Stimulated activated memory B cell treated with anti-CD40 and anti-IgM and Interleukin-4, amounts not matched to agents 10 μg/mL and 1 μg/mL and 100 μg/mL, for 72 hours (primary cell): Measurements from ENCODE around the gene HEMK1.
A peak's percentile ranks its signal among the peaks of the same experiment; 100 is the strongest.

Source experiments
- ATAC-seq: fragments of 150-1000 bp; cut with Tn5 transposase; 2 replicates; pipeline ENCODE4 v1.10.0; 2021
- H3K27ac Mint-ChIP-seq: one replicate; pipeline ENCODE4 v1.8.0; 2022; ENCODE audit warnings: mild to moderate bottlenecking, mixed read lengths
- H3K27me3 Mint-ChIP-seq: one replicate; pipeline ENCODE4 v1.8.0; 2022; ENCODE audit warnings: mixed read lengths
- H3K36me3 Mint-ChIP-seq: one replicate; pipeline ENCODE4 v1.8.0; 2022; ENCODE audit warnings: mixed read lengths
- H3K4me1 Mint-ChIP-seq: one replicate; pipeline ENCODE4 v1.8.0; 2022; ENCODE audit warnings: mixed read lengths
- H3K4me3 Mint-ChIP-seq: one replicate; pipeline ENCODE4 v1.8.0; 2022; ENCODE audit warnings: mild to moderate bottlenecking, moderate library complexity, mixed read lengths
- H3K9me3 Mint-ChIP-seq: one replicate; pipeline ENCODE4 v1.8.0; 2022; ENCODE audit warnings: mixed read lengths

The HEMK1 gene

GRCh38 chr3:50568947-50569749 lies at the start of gene HEMK1:
HEMK1 (plus strand) TSS chr3:50569522; CDS start chr3:50571105, 1,583 bp downstream.
- H3K36me3 Mint-ChIP-seq = peaks cover 6% of the 10 kb centered on the region
- peaks cover 65% of the 10 kb centered on the region for H3K4me1 Mint-ChIP-seq
- peak within 1 kb of the TSS; percentile 87 for H3K27ac Mint-ChIP-seq
- no peaks in the 10 kb centered on the region for H3K9me3 Mint-ChIP-seq
- peak; percentile 86 for ATAC-seq
- H3K27me3 Mint-ChIP-seq = no peaks in the 10 kb centered on the region
- H3K4me3 Mint-ChIP-seq = peak within 1 kb of the TSS; percentile 96

- Mint-ChIP-seq H3K9me3 (no peaks in the 10 kb centered on the region), H3K4me3 (no peak overlapping the region), H3K27me3 (peaks cover 20% of the 10 kb centered on the region), H3K4me1 (peaks cover 15% of the 10 kb centered on the region), H3K27ac (no peak overlapping the region), H3K36me3 (no peaks in the 10 kb centered on the region)
- ATAC-seq = no peak
These were observed 48.5 kb upstream of the HEMK1 start for GRCh38 chr3:50520849-50521248.

GRCh38 chr3:50521572-50521971 lies 47.8 kb upstream of the HEMK1 start:
- H3K27me3 Mint-ChIP-seq = peaks cover 23% of the 10 kb centered on the region
- H3K36me3 Mint-ChIP-seq = no peaks in the 10 kb centered on the region
- H3K4me3 Mint-ChIP-seq = no peak overlapping the region
- no peak overlapping the region for H3K27ac Mint-ChIP-seq
- peaks cover 8% of the 10 kb centered on the region for H3K4me1 Mint-ChIP-seq
- no peak for ATAC-seq
- H3K9me3 Mint-ChIP-seq = no peaks in the 10 kb centered on the region

GRCh38 chr3:50523279-50523811 lies 46.0 kb upstream of the HEMK1 start:
- no peaks in the 10 kb centered on the region for H3K36me3 Mint-ChIP-seq
- peaks cover 38% of the 10 kb centered on the region for H3K27me3 Mint-ChIP-seq
- no peak for ATAC-seq
- no peak overlapping the region for H3K27ac Mint-ChIP-seq
- no peak overlapping the region for H3K4me3 Mint-ChIP-seq
- H3K4me1 Mint-ChIP-seq = peaks cover 5% of the 10 kb centered on the region
- no peaks in the 10 kb centered on the region for H3K9me3 Mint-ChIP-seq

GRCh38 chr3:50524746-50525145 lies 44.6 kb upstream of the HEMK1 start:
- no peaks in the 10 kb centered on the region for H3K4me1 Mint-ChIP-seq
- H3K27me3 Mint-ChIP-seq = peaks cover 52% of the 10 kb centered on the region
- no peak for ATAC-seq
- H3K36me3 Mint-ChIP-seq = no peaks in the 10 kb centered on the region
- no peak overlapping the region for H3K4me3 Mint-ChIP-seq
- H3K9me3 Mint-ChIP-seq = no peaks in the 10 kb centered on the region
- H3K27ac Mint-ChIP-seq = no peak overlapping the region

GRCh38 chr3:50525191-50525910 lies 44.0 kb upstream of the HEMK1 start:
- no peak overlapping the region for H3K27ac Mint-ChIP-seq
- peaks cover 56% of the 10 kb centered on the region for H3K27me3 Mint-ChIP-seq
- no peak for ATAC-seq
- no peaks in the 10 kb centered on the region for H3K4me1 Mint-ChIP-seq
- no peak overlapping the region for H3K4me3 Mint-ChIP-seq
- H3K36me3 Mint-ChIP-seq = no peaks in the 10 kb centered on the region
- H3K9me3 Mint-ChIP-seq = no peaks in the 10 kb centered on the region

- H3K36me3 Mint-ChIP-seq = no peaks in the 10 kb centered on the region
- peaks cover 50% of the 10 kb centered on the region for H3K27me3 Mint-ChIP-seq
- no peaks in the 10 kb centered on the region for H3K4me1 Mint-ChIP-seq
- ATAC-seq = peak; percentile 62
- H3K9me3 Mint-ChIP-seq = no peaks in the 10 kb centered on the region
- H3K4me3 Mint-ChIP-seq = no peak overlapping the region
- no peak overlapping the region for H3K27ac Mint-ChIP-seq
These were observed 43.3 kb upstream of the HEMK1 start for GRCh38 chr3:50525987-50526386.

GRCh38 chr3:50530001-50530970 lies 39.0 kb upstream of the HEMK1 start:
- no peak overlapping the region for H3K4me3 Mint-ChIP-seq
- H3K9me3 Mint-ChIP-seq = no peaks in the 10 kb centered on the region
- H3K36me3 Mint-ChIP-seq = no peaks in the 10 kb centered on the region
- peak; percentile 39 for ATAC-seq
- H3K27me3 Mint-ChIP-seq = peaks cover 80% of the 10 kb centered on the region
- no peak overlapping the region for H3K27ac Mint-ChIP-seq
- no peaks in the 10 kb centered on the region for H3K4me1 Mint-ChIP-seq

GRCh38 chr3:50531201-50531600 lies 38.1 kb upstream of the HEMK1 start:
- peaks cover 85% of the 10 kb centered on the region for H3K27me3 Mint-ChIP-seq
- H3K4me1 Mint-ChIP-seq = no peaks in the 10 kb centered on the region
- H3K27ac Mint-ChIP-seq = no peak overlapping the region
- no peaks in the 10 kb centered on the region for H3K9me3 Mint-ChIP-seq
- H3K36me3 Mint-ChIP-seq = no peaks in the 10 kb centered on the region
- no peak overlapping the region for H3K4me3 Mint-ChIP-seq
- ATAC-seq = no peak

GRCh38 chr3:50532062-50532705 lies 37.1 kb upstream of the HEMK1 start:
- no peaks in the 10 kb centered on the region for H3K4me1 Mint-ChIP-seq
- H3K36me3 Mint-ChIP-seq = no peaks in the 10 kb centered on the region
- no peak overlapping the region for H3K27ac Mint-ChIP-seq
- H3K4me3 Mint-ChIP-seq = no peak overlapping the region
- no peak for ATAC-seq
- H3K9me3 Mint-ChIP-seq = no peaks in the 10 kb centered on the region
- H3K27me3 Mint-ChIP-seq = peaks cover 86% of the 10 kb centered on the region

- no peak overlapping the region for H3K27ac Mint-ChIP-seq
- no peak for ATAC-seq
- H3K4me3 Mint-ChIP-seq = no peak overlapping the region
- peaks cover 85% of the 10 kb centered on the region for H3K27me3 Mint-ChIP-seq
- H3K4me1 Mint-ChIP-seq = no peaks in the 10 kb centered on the region
- H3K9me3 Mint-ChIP-seq = no peaks in the 10 kb centered on the region
- H3K36me3 Mint-ChIP-seq = no peaks in the 10 kb centered on the region
These were observed 36.0 kb upstream of the HEMK1 start for GRCh38 chr3:50533316-50533715.

GRCh38 chr3:50533807-50534461 lies 35.4 kb upstream of the HEMK1 start:
- ATAC-seq = no peak
- peaks cover 85% of the 10 kb centered on the region for H3K27me3 Mint-ChIP-seq
- no peak overlapping the region for H3K27ac Mint-ChIP-seq

GRCh38 chr3:50534681-50535330 lies 34.5 kb upstream of the HEMK1 start:
- H3K4me3 Mint-ChIP-seq = no peak overlapping the region

More at GRCh38 chr3:50533807-50534461, 35.4 kb upstream of the HEMK1 start:
- H3K9me3 Mint-ChIP-seq = no peaks in the 10 kb centered on the region
- H3K36me3 Mint-ChIP-seq = no peaks in the 10 kb centered on the region
- H3K4me3 Mint-ChIP-seq = no peak overlapping the region
- no peaks in the 10 kb centered on the region for H3K4me1 Mint-ChIP-seq

More at GRCh38 chr3:50534681-50535330, 34.5 kb upstream of the HEMK1 start:
- Mint-ChIP-seq H3K36me3 (no peaks in the 10 kb centered on the region), H3K9me3 (no peaks in the 10 kb centered on the region), H3K27me3 (peaks cover 85% of the 10 kb centered on the region), H3K27ac (no peak overlapping the region), H3K4me1 (no peaks in the 10 kb centered on the region)
- ATAC-seq = no peak
